Stomach (tissue), 4 donors: ENCODE results near the gene TBX6.

Experiments
- EP300 ChIP-seq: sonication (generic); formaldehyde crosslinking; IDR thresholded peaks from one replicate; pipeline ENCODE4 v1.6.1; 2017; ENCODE audit warnings: antibody characterized with exemption
- POLR2AphosphoS5 ChIP-seq, 3 donors: sonication (generic); formaldehyde crosslinking; IDR thresholded peaks; one replicate each; pipeline ENCODE4 v1.6.1; 2016; ENCODE audit warnings: antibody characterized with exemption in 3 of 3
- TF ChIP-seq, protein P1 (sequence below), 7 experiments: fragments of 450-650 bp in 4 of 7; fragments of 200-600 bp in 3 of 7; sonication (generic) in 3 of 7; IDR thresholded peaks; one replicate each; pipeline ENCODE4 v1.5.1; 2016 to 2019; ENCODE audit warnings: antibody characterized with exemption in 7 of 7, control low read depth in 2 of 7, mild to moderate bottlenecking in 1 of 7

DNA sequence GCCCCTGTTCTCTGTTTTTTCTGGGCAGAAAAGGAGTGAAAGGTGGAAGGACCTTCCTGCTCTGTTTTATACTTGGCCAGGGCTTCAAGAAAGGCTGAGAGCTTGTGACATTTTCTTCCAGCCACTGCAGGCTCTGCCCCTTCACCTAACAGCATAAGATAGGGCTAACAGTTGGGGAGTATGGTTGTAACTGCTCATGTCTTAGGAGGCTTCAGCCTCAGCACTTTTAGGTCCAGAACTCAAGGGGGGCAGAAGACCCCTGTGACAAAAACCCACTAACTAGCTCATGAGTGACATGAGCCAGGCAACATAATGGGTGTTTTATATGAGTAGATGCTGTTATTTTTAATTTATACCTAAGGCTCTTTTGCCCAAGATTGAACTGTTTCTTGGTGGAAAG lies 21.2 kb downstream of the TBX6 start:
- TF ChIP-seq, protein P1, sequence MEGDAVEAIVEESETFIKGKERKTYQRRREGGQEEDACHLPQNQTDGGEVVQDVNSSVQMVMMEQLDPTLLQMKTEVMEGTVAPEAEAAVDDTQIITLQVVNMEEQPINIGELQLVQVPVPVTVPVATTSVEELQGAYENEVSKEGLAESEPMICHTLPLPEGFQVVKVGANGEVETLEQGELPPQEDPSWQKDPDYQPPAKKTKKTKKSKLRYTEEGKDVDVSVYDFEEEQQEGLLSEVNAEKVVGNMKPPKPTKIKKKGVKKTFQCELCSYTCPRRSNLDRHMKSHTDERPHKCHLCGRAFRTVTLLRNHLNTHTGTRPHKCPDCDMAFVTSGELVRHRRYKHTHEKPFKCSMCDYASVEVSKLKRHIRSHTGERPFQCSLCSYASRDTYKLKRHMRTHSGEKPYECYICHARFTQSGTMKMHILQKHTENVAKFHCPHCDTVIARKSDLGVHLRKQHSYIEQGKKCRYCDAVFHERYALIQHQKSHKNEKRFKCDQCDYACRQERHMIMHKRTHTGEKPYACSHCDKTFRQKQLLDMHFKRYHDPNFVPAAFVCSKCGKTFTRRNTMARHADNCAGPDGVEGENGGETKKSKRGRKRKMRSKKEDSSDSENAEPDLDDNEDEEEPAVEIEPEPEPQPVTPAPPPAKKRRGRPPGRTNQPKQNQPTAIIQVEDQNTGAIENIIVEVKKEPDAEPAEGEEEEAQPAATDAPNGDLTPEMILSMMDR (IDR thresholded peaks at IDR 0.05), result no peak
- TF ChIP-seq POLR2AphosphoS5 (IDR thresholded peaks at IDR 0.05) (no peak), EP300 (no peak)
